Measurements from ENCODE around the gene HDAC2.
A peak's percentile ranks its signal among the peaks of the same experiment; 100 is the strongest.
"Not testable (repeated sequence)": the region's sequence is repeated elsewhere in the genome, so short reads cannot be mapped to it uniquely, and the experiment has no call there.

HDAC2 gene

DNA sequence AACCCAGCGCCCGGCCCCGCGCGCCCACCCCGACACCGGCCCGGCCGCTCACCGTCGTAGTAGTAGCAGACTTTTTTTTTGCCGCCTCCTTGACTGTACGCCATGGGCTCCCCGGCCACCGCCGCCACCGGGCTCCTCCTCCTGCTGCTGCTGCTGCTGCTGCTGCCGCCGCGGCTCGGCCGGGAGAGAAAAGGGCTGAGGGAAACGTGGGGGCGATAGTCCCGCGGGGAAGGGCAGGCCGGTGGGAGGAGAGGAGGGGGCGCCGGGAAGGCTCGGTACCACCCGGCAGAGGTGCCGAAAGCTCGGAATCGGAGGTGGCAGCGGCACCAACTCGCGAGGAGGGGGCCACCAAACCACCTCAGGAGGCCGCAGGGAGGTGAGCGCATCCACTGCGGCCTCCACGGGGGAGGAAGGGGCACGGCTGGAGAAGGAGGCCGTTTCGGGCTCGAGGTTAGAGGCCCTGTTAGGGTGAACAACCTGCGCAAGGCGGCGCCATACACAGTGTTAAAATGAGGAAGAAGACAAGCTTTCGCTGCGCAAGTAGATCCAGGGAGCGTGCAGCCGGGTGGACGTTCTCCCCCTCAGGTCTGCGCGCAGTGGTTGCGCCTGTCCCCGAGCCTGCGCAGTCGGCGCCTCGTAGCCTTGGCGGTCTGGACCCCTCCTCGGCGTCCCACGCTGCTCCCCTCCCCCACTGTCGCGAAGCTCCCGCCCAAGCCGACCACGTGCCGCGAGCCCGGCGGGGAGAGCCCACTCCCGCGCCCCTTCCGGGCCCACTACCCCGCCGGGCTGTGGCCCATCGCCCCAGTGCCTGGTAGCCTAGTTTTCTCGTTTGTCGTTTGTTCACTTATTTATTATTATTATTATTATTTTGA, at the start of gene HDAC2:
Gene HDAC2 (minus strand): TSS at position 344 of the 872 bp plus-strand sequence. CDS start 240 bp downstream, at position 104.
- peak; percentile 80 for DNase-seq (ENCODE audit: low spot score)

DNA sequence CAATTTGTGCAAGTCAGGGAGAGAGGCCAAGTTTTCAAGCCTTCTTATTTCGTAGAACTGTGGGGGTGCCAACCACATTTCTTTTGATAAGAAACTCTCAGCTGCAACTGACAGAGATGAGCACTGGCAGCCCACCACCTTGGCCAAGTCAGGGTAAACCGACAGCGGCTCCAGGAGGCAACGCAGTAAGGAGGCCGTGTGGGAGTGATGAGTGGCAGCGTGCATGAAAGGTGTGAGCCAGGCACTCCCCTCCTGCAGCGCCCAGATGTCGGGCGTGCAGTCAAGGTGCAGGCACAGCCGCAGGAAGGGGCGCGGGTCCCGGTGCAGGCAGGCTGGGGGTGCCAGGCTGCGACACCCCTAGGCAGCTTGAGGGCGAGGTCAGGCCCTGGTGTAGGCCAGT, 49.2 kb upstream of the HDAC2 start:
- no peak for DNase-seq (ENCODE audit: low spot score)

DNA sequence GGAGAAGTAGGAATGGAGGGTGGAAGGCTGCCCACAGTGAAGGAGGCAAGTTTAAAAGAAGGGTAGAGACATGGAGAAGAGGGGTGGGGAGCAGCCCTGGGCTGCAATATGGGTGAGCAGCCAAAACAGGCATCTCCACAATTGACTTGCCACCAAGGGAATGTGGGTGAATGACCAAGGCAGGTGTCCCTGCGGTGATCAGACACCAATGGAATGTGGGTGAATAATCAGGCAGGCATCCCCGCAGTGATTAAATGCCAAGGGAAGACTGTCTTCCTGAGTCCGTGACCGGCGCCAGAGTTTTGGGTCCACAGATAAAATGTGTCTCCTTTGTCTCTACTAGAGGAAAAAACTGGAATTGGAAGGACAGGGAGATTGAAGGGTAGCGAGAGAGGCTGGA, 46.2 kb upstream of the HDAC2 start:
- DNase-seq (ENCODE audit: low spot score) = not testable (repeated sequence)

DNA sequence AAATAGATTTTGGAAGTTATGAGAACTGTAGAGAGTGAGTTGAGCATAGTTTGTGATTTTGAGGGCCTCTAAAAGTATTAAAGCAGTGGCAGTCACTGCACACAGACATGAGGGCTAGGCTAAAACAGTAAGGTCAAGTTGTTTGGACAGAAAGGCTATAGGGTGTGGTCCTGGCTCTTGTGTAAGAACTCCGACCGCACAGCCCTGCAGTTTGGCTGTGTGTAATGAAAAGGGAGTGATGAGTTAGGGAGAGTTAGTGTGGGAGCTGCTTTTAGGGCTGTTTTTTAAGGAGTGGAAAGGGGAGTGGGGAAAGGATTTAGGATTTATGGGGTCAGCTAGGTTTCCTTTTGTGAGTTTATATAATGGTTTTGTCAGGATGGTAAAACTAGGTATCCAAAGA, 43.2 kb upstream of the HDAC2 start:
- not testable (repeated sequence) for DNase-seq (ENCODE audit: low spot score)

DNA sequence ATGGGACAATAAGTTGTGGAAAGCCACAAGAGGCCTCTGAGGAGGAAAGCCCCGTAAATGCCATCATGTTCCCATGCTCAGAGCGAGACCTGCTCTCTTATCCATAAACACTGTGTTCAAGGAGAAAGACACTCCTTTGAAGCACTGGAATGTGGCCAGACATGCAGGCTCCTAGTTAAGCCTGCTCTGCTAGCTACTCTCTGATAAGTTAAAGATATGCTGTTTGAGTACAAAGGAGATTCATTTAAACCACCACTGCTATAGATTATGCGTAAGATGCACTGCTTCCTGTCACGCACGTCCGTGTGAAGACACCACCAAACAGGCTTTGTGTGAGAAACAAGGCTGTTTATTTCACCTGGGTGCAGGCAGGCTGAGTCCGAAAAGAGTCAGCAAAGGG, 40.5 kb upstream of the HDAC2 start:
- not testable (repeated sequence) for DNase-seq (ENCODE audit: low spot score)

DNA sequence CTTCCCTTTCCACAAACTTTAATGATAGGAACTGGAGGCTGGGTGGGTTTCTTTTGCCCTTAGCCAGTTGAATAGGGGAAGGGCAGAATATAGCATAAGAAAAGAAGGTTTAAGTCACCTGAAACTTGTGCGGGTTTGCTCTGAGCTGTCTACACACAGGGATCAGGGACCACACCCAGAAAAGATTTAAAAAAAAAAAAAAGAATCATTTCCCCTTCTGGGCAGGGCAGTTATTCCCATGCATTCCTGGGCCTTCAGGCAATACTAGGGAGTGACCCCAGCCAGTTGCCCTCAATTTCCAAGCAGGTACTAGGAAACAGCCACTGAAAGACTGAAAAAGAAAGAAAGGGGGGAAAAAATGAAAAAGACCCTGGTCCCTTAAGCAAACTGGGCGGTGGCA, 39.6 kb upstream of the HDAC2 start:
- no peak for DNase-seq (ENCODE audit: low spot score)

DNA sequence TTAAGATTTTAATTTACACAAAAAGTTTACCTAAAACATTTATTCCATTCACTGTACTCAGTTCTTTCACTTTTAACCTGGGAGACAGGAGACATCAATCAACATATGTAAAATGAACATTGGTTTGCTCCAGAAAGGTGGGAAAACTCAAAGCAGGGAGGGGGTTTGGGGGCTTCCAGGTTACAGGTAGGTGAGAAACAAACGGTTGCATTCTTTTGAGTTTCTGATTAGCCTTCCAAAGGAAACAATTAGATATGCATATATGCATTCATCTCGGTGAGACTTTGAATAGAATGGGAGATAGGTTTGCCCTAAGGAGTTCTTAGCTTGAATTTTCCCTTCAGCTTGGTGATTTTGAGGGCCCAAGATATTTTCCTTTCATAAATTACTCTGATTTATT, 38.2 kb upstream of the HDAC2 start:
- no peak for DNase-seq (ENCODE audit: low spot score)

DNA sequence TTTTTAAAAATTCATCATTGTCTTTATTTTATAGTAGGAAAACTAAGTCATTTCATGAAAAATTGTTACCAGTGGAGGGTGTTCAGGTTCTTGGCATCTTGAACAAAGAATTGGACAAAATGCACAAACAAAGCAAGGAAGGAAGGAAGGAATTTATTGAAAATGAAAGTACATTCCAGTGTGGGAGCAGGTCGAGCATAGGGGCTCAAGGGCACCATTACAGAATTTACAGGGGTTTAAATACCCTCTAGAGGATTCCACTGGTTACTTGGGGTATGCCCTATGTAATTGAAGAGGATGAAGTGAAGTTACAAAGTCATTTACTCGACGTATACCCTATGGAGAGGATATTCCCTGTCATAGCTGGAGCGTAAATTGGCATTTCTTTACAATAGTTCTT, 37.4 kb upstream of the HDAC2 start:
- DNase-seq (ENCODE audit: low spot score) = no peak

DNA sequence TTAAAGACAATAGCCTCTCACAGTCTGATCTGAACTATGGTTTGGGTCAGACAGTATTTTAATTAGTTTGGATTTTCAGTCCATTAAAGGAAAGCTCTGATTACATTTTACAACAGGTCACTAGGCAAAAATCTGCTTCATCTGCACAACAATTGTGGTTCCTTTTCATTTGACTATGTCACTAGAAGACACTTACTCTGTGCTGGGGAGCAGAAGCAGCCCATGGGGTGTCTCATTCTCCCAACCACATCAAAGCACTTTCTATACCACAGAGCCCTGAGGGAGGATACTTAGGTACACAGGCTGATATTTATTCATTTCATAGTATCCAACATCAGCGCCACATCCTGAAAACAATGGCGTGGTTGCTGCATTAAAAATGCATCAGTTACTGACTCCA, 36.6 kb upstream of the HDAC2 start:
- DNase-seq (ENCODE audit: low spot score) = no peak

DNA sequence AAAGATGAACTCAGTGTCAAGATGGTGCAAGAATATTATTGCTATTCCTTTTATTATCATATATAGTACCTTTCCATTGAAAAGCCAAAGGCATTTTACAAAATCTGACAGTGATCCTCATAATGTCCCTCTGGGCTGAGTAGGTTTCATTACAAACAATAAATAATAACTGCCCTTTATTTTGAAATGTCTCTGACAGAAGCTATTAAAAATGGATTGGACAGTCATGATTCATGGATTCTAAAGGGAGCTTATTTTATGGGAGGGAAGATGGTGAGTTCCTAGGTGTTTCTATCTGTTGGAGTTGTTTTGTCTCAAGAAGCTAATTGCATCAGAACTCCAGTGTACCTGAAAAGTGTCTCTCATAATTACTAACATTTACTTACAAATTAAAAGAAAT, 30.4 kb upstream of the HDAC2 start:
- no peak for DNase-seq (ENCODE audit: low spot score)

DNA sequence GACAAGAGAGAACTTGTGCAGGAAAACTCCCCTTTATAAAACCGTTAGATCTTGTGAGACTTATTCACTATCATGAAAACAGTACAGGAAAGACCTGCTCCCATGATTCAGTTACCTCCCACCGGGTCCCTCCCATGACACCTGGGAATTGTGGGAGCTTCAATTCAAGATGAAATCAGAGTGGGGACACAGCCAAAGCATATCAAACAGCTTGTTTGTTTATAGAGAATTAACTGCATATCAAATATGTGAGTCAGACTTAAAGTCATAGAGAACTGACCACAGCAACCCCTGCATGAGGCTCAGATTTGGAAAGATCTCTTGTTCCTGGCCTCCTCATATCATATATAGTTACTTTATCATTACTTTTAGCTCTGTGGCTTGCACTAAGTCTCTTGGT, 29.1 kb upstream of the HDAC2 start:
- DNase-seq (ENCODE audit: low spot score) = no peak

DNA sequence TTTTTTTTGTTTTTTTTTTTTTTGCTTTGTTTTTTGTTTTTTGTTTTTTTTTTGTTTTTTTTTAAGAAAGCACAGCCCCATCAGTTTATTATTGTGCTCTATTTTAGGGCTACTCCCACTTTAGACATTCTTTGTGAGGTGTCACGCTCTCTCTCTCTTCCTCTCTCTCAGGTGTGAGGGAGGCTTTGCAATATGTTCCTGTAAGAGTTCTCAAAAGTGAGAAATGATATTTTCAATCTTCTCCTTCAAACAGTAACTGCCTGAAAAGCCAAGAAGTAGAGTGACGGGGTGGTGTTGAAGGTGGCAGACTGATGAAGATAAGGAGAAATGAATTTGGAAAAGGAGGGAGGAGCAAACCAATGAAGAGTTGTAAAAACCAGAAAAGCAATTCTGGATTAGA, 28.3 kb upstream of the HDAC2 start:
- DNase-seq (ENCODE audit: low spot score) = no peak

DNA sequence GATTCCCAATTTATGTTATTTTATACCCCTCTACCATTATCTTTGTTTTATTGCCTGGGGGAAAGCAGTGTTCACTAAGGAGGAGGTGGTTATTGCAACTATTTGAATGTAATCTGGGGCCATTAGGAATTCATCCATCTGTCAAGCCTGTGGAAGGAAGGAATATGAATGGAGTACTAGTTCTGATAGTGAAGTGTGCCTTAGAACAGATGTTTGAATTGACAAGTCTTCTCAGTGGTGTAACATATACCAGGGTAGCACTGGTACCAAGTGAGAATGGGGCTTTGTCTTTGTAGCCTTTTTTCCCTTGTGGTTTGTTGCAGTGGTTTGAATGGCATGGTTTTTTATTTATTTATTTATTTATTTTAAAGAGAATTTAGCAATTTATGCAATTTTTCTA, 27.9 kb upstream of the HDAC2 start:
- no peak for DNase-seq (ENCODE audit: low spot score)

DNA sequence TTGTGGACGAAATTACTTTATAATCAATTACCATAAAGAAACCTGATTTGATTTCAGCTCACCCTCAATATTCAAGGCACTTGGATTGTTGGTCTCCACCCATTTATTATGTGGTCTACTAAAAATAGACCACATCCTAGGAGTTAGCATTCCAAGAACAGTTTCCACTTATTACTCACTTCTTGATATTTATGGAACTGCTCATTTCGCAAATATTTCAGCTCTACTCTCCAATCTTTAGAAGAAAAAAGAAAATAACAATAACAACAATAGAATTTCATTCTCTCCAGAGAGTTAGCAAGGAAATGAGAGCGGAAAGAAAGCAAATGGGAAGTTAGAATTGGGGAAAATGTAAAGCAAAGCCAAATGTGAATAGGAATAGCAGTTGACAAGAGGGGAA, 26.2 kb upstream of the HDAC2 start:
- DNase-seq (ENCODE audit: low spot score) = no peak

DNA sequence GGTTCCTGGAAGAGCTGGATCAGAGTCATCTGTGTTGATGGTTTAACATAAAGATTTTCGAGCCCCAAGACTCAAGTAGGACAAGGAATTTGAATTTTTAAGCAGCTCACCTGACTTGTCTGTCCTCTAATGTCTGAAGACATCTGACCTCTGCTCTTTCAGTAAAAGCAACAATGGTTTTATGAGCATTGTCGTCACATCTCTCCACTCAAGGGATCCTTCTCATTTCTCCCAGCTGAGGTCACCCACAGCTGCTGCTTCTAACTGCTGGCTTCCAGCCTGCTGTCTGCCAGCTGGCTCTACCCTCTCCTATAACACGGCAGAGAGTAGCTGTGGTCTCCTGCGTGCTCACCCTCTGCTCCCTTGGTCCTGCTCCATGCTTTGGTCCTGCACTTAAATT, 24.7 kb upstream of the HDAC2 start:
- no peak for DNase-seq (ENCODE audit: low spot score)

DNA sequence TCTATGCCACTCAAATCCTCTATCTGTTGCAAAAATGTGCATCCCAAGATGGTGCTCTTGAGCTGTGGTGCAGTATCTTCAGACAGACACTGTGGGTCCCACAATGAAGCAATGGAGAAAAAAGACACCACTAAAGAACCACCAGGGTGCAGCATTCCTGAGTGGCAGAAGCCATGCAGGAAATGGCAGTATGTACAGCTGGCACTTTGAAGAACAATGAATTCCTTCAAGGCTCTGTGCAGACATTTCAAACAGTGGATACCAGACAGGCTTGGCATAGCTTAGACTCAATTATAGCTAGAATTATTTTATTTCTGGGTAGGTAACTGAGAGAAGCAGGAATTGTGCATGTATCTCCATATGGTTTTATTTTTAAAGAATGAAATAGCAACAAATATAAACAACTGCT, 24.0 kb upstream of the HDAC2 start:
- peak; percentile 46 for DNase-seq (ENCODE audit: low spot score)

DNA sequence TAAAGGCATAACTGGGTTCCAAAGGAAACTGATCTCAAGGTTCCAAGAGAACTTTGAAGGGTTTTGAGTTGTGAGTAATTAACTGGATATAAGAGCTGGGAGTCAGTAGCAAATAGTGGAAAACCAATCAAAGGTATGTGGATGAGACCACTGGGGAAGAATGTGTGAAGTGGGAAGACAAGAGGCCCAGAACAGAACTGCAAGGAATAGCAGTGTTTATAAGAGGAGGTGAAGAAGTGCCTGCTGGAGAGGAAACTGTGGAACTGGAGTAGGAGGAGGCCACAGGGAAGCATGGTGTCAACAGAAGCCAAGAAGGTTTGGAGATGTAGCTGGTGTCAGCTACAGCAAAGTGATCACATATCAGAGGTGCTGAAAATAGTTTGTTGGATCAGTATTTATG, 18.7 kb upstream of the HDAC2 start:
- no peak for DNase-seq (ENCODE audit: low spot score)

DNA sequence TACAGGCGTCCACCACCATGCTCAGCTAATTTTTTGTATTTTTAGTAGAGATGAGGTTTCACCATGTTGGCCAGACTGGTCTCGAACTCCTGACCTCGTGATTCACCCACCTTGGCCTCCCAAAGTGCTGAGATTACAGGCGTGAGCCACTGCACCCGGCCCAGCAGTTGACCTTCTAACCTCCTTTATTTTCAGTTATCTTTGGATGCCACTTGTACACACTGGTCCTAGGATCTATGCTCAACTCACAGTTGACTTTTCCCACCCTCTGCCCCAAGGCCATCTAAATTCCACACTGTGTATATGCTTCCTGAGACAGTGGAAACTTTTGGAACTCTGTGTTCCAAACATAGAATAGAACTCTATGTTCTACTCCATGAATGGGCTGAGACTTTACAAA, 11.7 kb upstream of the HDAC2 start:
- DNase-seq (ENCODE audit: low spot score) = not testable (repeated sequence)

DNA sequence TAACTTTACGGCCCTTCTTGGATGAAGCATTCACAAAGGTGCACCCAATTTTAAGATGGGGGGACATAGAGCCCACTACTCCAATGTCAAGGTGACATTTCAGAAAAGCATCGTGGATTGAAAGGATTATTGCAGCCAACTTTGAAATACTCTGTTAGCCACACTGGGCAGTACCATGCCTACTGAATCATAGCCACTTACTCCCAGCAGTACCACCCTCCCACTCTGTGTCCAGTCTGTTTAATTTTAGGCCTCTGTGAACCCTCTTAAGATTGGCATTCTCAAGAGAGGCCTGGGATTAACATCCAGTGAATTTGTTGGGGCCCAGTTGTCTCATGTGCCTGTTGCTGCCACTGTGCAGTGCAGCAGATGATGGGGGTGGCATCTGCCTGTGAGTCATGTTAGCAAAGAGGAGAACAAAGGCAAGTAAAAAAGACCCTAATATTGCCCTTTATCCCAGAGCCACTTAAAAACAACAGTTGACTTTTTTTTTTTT, 11.2 kb upstream of the HDAC2 start:
- no peak for DNase-seq (ENCODE audit: low spot score)

DNA sequence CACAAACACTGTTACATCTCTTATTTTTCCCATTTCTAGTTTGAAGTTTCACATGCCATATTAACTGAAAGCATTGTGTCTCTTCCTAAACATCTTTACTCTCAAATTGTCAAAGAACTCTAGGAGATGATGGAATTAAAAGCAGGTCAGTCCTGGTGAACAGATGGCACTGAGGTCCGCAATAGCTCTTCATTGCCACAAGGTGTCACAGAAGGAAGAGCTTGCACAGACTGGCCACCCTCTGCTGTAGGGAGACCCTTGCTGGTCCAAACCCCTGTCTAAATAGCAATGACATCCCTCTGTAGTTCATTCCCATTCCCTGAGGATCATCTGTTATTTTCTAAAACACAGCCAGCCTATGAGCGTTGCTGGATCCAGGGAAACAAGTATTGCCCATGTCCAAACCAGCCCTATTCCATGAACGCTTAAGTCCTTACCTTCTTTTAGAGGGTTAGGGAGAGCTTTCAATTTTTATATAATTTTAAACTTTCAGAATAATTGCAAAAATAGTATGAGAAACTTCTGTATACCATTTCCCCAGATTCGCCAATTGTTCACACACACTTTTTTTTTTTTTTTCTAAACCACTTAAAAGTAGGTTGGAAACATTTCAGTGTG, 10.1 kb upstream of the HDAC2 start:
- no peak for DNase-seq (ENCODE audit: low spot score)

DNA sequence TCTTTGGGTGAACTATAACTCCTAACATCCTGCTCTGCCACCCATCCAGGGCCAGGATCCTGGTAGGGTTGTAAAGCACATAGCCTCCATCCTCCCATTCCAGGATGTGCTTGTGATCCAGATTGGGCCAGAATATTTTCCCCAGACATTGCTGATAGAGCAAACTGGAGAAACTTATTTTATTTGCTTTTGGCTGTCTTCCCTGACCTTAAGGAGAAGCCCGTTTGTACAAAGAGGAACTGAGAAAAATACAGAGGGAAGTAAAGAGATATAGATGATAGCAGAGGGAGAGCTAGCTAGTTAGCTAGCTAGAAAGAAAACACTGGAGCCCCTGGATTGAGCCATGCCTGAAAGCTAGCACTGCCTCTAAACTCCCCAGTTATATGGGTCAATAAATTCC, 9.0 kb upstream of the HDAC2 start:
- DNase-seq (ENCODE audit: low spot score) = no peak

DNA sequence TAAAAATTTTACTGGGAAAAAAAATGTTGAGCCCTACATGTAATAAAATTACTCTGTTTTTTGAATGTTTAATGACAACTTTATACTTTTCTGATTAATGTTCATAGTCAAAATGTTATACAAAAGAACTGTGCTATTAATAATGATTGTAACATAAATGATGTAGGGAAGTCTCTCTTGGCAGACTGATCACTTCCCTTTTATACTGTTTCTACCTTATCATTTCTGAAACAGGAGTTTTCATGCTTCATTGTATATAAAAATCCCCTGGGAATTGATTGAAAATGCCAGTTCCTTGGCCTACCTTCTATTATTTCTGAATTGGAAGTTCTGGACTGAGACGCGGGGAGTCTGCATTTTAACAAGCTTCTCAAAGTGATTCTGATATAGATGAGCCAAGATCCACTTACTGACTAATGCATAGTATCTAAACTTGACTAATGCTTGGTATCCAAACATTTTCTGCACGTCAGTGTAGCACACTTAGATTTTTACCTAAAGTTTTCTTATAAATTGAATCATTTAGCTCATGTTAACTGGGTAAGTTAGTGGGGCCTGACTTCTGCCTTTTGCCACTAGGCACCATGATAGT, 7.2 kb upstream of the HDAC2 start:
- no peak for DNase-seq (ENCODE audit: low spot score)

DNA sequence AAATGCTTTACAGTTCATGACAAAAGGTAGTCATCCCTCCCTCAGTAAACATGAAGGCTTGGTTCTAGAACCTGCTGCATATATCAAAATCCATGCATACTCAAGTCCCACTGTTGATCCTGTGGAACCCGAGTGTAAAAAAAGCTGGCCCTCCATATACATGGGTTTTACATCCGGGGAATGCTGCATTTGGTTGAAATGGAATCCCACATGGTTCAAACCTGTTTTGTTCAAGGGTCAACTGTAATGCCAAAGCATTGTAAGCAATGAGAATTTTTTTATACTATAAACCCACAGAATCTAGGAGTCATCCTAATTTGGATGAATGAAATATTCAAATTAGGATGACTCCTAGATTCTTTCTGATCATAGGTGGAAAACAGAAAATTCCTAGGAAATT, 5.9 kb upstream of the HDAC2 start:
- DNase-seq (ENCODE audit: low spot score) = no peak
